PC-3 (cell line): ENCODE results near the gene ARHGAP8. TPM values are rescaled to one million over a fixed set of nuclear protein-coding genes. Genes with fewer than 3 reads are reported as not detected.

Experiments used
- ATAC-seq: fragments of 200-7000 bp; cut with Tn5 transposase; 2 replicates; pipeline ENCODE4 v1.9.1; 2020; ENCODE audit warnings: mild to moderate bottlenecking, moderate library complexity
- BruUV-seq: library from RNA; stranded (reverse); fragments of 400-500 nt; replicated peaks from 2 replicates; lab custom pipeline; 2021; lab: Mats Ljungman, UMichigan
- CTCF ChIA-PET: fragments of 300-600 bp; sonication (Branson Sonifier 250); formaldehyde crosslinking; loops from one replicate; lab custom pipeline; 2022; ENCODE audit warnings: antibody characterized with exemption; lab: Charles Lee
- POLR2A ChIA-PET: fragments of 300-600 bp; sonication (Branson Sonifier 250); formaldehyde crosslinking; loops from one replicate; lab custom pipeline; 2022; ENCODE audit warnings: antibody characterized with exemption; ENCODE audit not compliant: unreplicated experiment; lab: Charles Lee
- DNase-seq: peaks from one replicate; pipeline ENCODE4 v3.0.0-alpha.2; 2015
- H2AFZ ChIP-seq: fragments of 300-600 bp; sonication (generic); 2 replicates; pipeline ENCODE4 v1.6.0; 2016; ENCODE audit warnings: antibody characterized with exemption, low read length
- H3F3A ChIP-seq: fragments of 300-600 bp; sonication (generic); one replicate; pipeline ENCODE4 v1.6.0; 2017; ENCODE audit warnings: antibody characterized with exemption, low read length, control low read depth, mild to moderate bottlenecking; ENCODE audit not compliant: unreplicated experiment
- H3K27ac ChIP-seq: fragments of 300-600 bp; sonication (generic); 2 replicates; pipeline ENCODE4 v1.5.1; 2016; ENCODE audit warnings: mild to moderate bottlenecking, low read length
- H3K27me3 ChIP-seq: fragments of 300-600 bp; sonication (generic); 2 replicates; pipeline ENCODE4 v1.6.1; 2016; ENCODE audit warnings: low read length, mixed read lengths
- H3K36me3 ChIP-seq: fragments of 300-600 bp; sonication (generic); 2 replicates; pipeline ENCODE4 v1.6.1; 2016; ENCODE audit warnings: low read depth, mixed run types, low read length, mixed read lengths
- H3K4me1 ChIP-seq: fragments of 300-600 bp; sonication (generic); 2 replicates; pipeline ENCODE4 v1.5.1; 2016; ENCODE audit warnings: low read length; ENCODE audit not compliant: insufficient read depth
- H3K4me2 ChIP-seq: fragments of 300-600 bp; sonication (generic); 2 replicates; pipeline ENCODE4 v1.6.0; 2016; ENCODE audit warnings: low read length
- H3K4me3 ChIP-seq: fragments of 300-600 bp; sonication (generic); 2 replicates; pipeline ENCODE4 v1.5.1; 2016; ENCODE audit warnings: mild to moderate bottlenecking, low read length, mixed read lengths
- H3K79me2 ChIP-seq: fragments of 300-600 bp; sonication (generic); 2 replicates; pipeline ENCODE4 v1.6.1; 2017; ENCODE audit warnings: low read length, mixed read lengths
- H3K9ac ChIP-seq: fragments of 300-600 bp; sonication (generic); 2 replicates; pipeline ENCODE4 v1.6.0; 2016; ENCODE audit warnings: mild to moderate bottlenecking, low read length
- H3K9me2 ChIP-seq: fragments of 300-600 bp; sonication (generic); replicated peaks from 2 replicates; pipeline ENCODE4 v1.6.1; 2016; ENCODE audit warnings: mixed run types, low read length, mixed read lengths
- H3K9me3 ChIP-seq: fragments of 300-600 bp; sonication (generic); 2 replicates; pipeline ENCODE4 v1.6.1; 2016; ENCODE audit warnings: low read length, mixed read lengths
- H4K20me1 ChIP-seq: fragments of 300-600 bp; sonication (generic); 2 replicates; pipeline ENCODE4 v1.6.1; 2016; ENCODE audit warnings: low read length, mixed read lengths
- EZH2 ChIP-seq: fragments of 300-600 bp; sonication (generic); IDR thresholded peaks from one replicate; pipeline ENCODE4 v1.6.1; 2017; ENCODE audit warnings: antibody characterized with exemption, mild to moderate bottlenecking, low read length; ENCODE audit not compliant: unreplicated experiment
- EZH2phosphoT487 ChIP-seq: fragments of 300-600 bp; sonication (generic); IDR thresholded peaks from 2 replicates; pipeline ENCODE4 v1.6.1; 2018; ENCODE audit warnings: mild to moderate bottlenecking, antibody characterized with exemption, low read length, borderline replicate concordance
- intact Hi-C: fragments of 100-400 bp; cut with micrococcal nuclease; formaldehyde crosslinking; loops from 2 replicates; pipeline ENCODE4 v1.9.0; 2023
- total RNA-seq: library from RNA; depleted of rRNA; stranded (reverse); fragments of >200 nt; gene quantifications from 2 replicates; pipeline ENCODE4 v1.2.3, GENCODE V29; 2014
- TF ChIP-seq, protein P1 (sequence below): fragments of 300-600 bp; sonication (generic); conservative IDR thresholded peaks from 2 replicates; pipeline ENCODE4 v1.5.1; 2017; ENCODE audit warnings: antibody characterized with exemption, low read depth, mild to moderate bottlenecking, low read length

Gene ARHGAP8
- total RNA-seq, 1 experiment from 2014 or later = 30.9 TPM

DNA sequence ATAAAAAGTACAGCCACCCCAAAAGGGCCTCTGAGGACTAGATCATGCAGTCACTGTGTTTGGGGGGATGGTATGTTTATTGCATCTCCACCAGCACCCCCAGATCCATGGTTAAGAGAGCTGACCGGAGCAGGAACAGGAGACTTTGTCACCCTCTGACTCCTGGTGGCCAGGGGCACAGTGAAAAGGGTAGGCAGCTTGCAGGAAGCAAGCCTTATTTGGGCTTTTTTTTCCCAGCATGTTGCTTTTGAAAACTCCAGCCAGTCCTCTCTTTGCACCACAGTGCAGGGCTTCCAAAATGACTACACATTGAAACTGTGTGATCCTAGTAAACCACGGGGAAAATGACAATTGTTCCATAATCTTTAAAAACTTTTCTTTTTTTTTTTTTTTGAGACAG lies 29.8 kb upstream of the ARHGAP8 start:
- POLR2A ChIA-PET = no interaction called here
- Histone ChIP-seq H3K27me3 (no peaks in the 10 kb centered on the region), H3K4me1 (no peaks in the 10 kb centered on the region), H3K9me3 (no peaks in the 10 kb centered on the region), H3K27ac (no peak overlapping the region), H3K9ac (no peak overlapping the region), H3K79me2 (no peaks in the 10 kb centered on the region), H3K4me2 (no peak overlapping the region), H3K4me3 (no peak overlapping the region), H2AFZ (no peak overlapping the region), H3K9me2 (no peaks in the 10 kb centered on the region), H4K20me1 (no peaks in the 10 kb centered on the region), H3K36me3 (no peaks in the 10 kb centered on the region), H3F3A (no peaks in the 10 kb centered on the region)
- CTCF ChIA-PET = no interaction called here
- TF ChIP-seq EZH2 (no peak), EZH2phosphoT487 (no peak)
- BruUV-seq = no TSS peak
- intact Hi-C loops = no loop called here
- DNase-seq (no peak), ATAC-seq (no peak)

DNA sequence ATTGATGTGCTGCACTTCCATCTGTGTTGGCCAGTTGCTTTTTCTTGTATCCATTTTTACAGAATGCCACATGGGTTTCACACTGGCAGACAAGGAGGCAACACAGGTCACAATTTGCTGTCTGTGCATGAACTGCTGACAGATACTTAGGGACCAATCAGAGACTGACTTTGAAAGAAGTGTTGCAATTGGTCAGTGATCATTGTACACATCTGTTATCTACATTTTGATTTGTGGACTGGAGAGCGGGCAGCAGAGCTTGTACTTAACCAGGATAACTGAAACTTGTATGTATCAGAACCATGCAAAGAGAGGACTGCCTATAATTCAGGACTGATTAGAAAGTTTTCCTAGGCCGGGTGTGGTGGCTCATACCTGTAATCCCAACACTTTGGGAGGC lies 28.6 kb upstream of the ARHGAP8 start:
- Histone ChIP-seq H3K9ac (no peak overlapping the region), H3K27me3 (no peaks in the 10 kb centered on the region), H3K36me3 (no peaks in the 10 kb centered on the region), H3K27ac (no peak overlapping the region), H3K4me2 (no peak overlapping the region), H3K9me3 (no peaks in the 10 kb centered on the region), H3F3A (no peaks in the 10 kb centered on the region), H3K4me1 (no peaks in the 10 kb centered on the region), H3K4me3 (no peak overlapping the region), H3K9me2 (no peaks in the 10 kb centered on the region), H4K20me1 (no peaks in the 10 kb centered on the region), H2AFZ (no peak overlapping the region), H3K79me2 (no peaks in the 10 kb centered on the region)
- ChIA-PET POLR2A (no interaction called here), CTCF (no interaction called here)
- BruUV-seq = no TSS peak
- DNase-seq (peak; percentile 39), ATAC-seq (no peak)
- intact Hi-C loops = no loop called here
- no peak for TF ChIP-seq EZH2phosphoT487
- TF ChIP-seq, protein P1, sequence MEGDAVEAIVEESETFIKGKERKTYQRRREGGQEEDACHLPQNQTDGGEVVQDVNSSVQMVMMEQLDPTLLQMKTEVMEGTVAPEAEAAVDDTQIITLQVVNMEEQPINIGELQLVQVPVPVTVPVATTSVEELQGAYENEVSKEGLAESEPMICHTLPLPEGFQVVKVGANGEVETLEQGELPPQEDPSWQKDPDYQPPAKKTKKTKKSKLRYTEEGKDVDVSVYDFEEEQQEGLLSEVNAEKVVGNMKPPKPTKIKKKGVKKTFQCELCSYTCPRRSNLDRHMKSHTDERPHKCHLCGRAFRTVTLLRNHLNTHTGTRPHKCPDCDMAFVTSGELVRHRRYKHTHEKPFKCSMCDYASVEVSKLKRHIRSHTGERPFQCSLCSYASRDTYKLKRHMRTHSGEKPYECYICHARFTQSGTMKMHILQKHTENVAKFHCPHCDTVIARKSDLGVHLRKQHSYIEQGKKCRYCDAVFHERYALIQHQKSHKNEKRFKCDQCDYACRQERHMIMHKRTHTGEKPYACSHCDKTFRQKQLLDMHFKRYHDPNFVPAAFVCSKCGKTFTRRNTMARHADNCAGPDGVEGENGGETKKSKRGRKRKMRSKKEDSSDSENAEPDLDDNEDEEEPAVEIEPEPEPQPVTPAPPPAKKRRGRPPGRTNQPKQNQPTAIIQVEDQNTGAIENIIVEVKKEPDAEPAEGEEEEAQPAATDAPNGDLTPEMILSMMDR = no peak
- TF ChIP-seq EZH2 = no peak

DNA sequence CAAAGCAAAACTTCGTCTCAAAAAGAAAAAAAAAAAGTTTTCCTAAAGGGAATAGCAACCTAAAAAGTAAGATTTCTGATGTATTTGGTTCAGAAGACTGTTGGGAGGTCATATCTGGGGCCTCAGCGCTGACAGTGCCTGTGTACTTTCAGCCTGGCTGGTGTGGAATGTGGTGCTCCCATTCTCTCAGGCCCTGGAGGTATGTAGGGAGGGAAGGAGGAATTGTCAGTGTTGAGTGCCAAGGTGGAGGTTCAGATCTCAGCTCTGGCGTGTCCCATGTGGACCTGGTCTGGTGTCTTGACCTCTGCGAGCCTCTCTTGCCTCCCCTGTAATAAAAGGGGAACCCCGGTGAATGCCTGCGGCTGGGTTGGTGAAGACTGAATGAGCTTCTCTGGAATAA lies 28.0 kb upstream of the ARHGAP8 start:
- H2AFZ ChIP-seq = no peak overlapping the region
- H3K9me3 ChIP-seq = no peaks in the 10 kb centered on the region
- no peaks in the 10 kb centered on the region for H3F3A ChIP-seq
- H3K9me2 ChIP-seq = no peaks in the 10 kb centered on the region
- H4K20me1 ChIP-seq = no peaks in the 10 kb centered on the region
- H3K4me3 ChIP-seq = no peak overlapping the region
- no peak overlapping the region for H3K4me2 ChIP-seq
- POLR2A ChIA-PET = no interaction called here
- CTCF ChIA-PET = no interaction called here
- H3K9ac ChIP-seq = no peak overlapping the region
- no peaks in the 10 kb centered on the region for H3K79me2 ChIP-seq
- H3K27ac ChIP-seq = no peak overlapping the region
- ATAC-seq (no peak), DNase-seq (no peak)
- no TSS peak for BruUV-seq
- intact Hi-C loops = no loop called here
- no peaks in the 10 kb centered on the region for H3K27me3 ChIP-seq
- H3K36me3 ChIP-seq = no peaks in the 10 kb centered on the region
- TF ChIP-seq, protein P1 = no peak
- TF ChIP-seq EZH2 = no peak
- no peak for TF ChIP-seq EZH2phosphoT487
- H3K4me1 ChIP-seq = no peaks in the 10 kb centered on the region
